ENCODE results near the gene CIART.

DNA sequence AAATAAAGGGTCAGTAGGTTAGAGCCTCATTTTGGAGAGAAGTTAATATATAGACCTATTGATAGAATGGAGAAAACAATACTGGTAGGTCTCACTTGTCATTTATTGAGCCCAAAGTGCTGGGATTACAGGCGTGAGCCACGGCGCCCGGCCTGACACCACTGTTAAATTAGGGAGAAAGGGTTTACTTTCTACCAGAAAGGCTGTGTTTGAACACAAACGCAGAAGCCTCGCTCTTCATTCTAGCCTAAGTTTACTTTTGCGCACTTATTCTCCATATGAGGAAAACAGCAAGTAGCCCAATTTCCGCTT lies 38.3 kb downstream of the CIART start:
- TF ChIP-seq, protein P1, sequence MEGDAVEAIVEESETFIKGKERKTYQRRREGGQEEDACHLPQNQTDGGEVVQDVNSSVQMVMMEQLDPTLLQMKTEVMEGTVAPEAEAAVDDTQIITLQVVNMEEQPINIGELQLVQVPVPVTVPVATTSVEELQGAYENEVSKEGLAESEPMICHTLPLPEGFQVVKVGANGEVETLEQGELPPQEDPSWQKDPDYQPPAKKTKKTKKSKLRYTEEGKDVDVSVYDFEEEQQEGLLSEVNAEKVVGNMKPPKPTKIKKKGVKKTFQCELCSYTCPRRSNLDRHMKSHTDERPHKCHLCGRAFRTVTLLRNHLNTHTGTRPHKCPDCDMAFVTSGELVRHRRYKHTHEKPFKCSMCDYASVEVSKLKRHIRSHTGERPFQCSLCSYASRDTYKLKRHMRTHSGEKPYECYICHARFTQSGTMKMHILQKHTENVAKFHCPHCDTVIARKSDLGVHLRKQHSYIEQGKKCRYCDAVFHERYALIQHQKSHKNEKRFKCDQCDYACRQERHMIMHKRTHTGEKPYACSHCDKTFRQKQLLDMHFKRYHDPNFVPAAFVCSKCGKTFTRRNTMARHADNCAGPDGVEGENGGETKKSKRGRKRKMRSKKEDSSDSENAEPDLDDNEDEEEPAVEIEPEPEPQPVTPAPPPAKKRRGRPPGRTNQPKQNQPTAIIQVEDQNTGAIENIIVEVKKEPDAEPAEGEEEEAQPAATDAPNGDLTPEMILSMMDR (IDR thresholded peaks at IDR 0.05 in 8 of 11, conservative IDR thresholded peaks at IDR 0.05 in 3 of 11), result no peak
- TF ChIP-seq POLR2AphosphoS5 (IDR thresholded peaks at IDR 0.05), result no peak
- no peak for TF ChIP-seq POLR2A (IDR thresholded peaks at IDR 0.05)

All from spleen (tissue), 7 donors.